GM23338 (cell line): Measurements from ENCODE around the gene CNTNAP4.

Experiments used
- CREB1 ChIP-seq: fragments of 250-450 bp; sonication (Bioruptor Pico); IDR thresholded peaks from 2 replicates; pipeline ENCODE4 v1.5.0; 2020; ENCODE audit warnings: low read depth, mild to moderate bottlenecking, moderate library complexity
- CTCF ChIP-seq, 2 experiments: fragments of 200-600 bp in 1 of 2; sonication (generic) in 1 of 2; conservative IDR thresholded peaks; 2 replicates each; pipeline versions ENCODE4 v1.5.1 to v1.6.1; 2016 to 2017; ENCODE audit warnings: antibody characterized with exemption in 2 of 2, low read depth in 2 of 2, mild to moderate bottlenecking in 2 of 2, moderate library complexity in 1 of 2
- ETS1 ChIP-seq: IDR thresholded peaks from 2 replicates; pipeline ENCODE4 v1.6.1; 2016; ENCODE audit warnings: antibody characterized with exemption
- EZH2 ChIP-seq: fragments of 200-600 bp; sonication (generic); IDR thresholded peaks from one replicate; pipeline ENCODE4 v1.8.0; 2017; ENCODE audit warnings: antibody characterized with exemption, mild to moderate bottlenecking, low read depth; ENCODE audit not compliant: unreplicated experiment
- EZH2phosphoT487 ChIP-seq: fragments of 200-600 bp; sonication (generic); IDR thresholded peaks from one replicate; pipeline ENCODE4 v1.8.1; 2018; ENCODE audit warnings: antibody characterized with exemption; ENCODE audit not compliant: unreplicated experiment
- JUNB ChIP-seq: IDR thresholded peaks from one replicate; pipeline ENCODE4 v1.6.1; 2016; ENCODE audit warnings: antibody characterized with exemption; ENCODE audit not compliant: unreplicated experiment
- NANOG ChIP-seq: IDR thresholded peaks from 2 replicates; pipeline ENCODE4 v1.6.1; 2016; ENCODE audit warnings: antibody characterized with exemption, borderline replicate concordance
- POLR2AphosphoS5 ChIP-seq: IDR thresholded peaks from 2 replicates; pipeline ENCODE4 v1.6.1; 2016; ENCODE audit warnings: antibody characterized with exemption, low read depth
- REST ChIP-seq: IDR thresholded peaks from one replicate; pipeline ENCODE4 v1.6.1; 2018; ENCODE audit warnings: antibody characterized with exemption; ENCODE audit not compliant: unreplicated experiment
- STAT1 ChIP-seq: IDR thresholded peaks from one replicate; pipeline ENCODE4 v1.6.1; 2016; ENCODE audit warnings: antibody characterized with exemption; ENCODE audit not compliant: unreplicated experiment
- ZNF114 ChIP-seq: fragments of 250-450 bp; sonication (Bioruptor Pico); IDR thresholded peaks from 2 replicates; pipeline ENCODE4 v1.5.0; 2020; ENCODE audit warnings: mild to moderate bottlenecking, moderate library complexity
- ZNF331 ChIP-seq: fragments of 250-450 bp; sonication (Bioruptor Pico); IDR thresholded peaks from 2 replicates; pipeline ENCODE4 v1.5.0; 2020; ENCODE audit warnings: low read depth, mild to moderate bottlenecking, moderate library complexity
- ZNF462 ChIP-seq: fragments of 250-450 bp; sonication (Bioruptor Pico); IDR thresholded peaks from 2 replicates; pipeline ENCODE4 v1.5.0; 2020; ENCODE audit warnings: mild to moderate bottlenecking, moderate library complexity

- TF ChIP-seq REST (no peak), CTCF (conservative IDR thresholded peaks at IDR 0.05; ENCODE audit: low read depth in 2 of 2) (no peak), CREB1 (CRISPR knock-in tag) (no peak), ZNF114 (no peak), EZH2 (no peak), NANOG (no peak), EZH2phosphoT487 (no peak), POLR2AphosphoS5 (no peak), ZNF331 (CRISPR knock-in tag) (no peak), JUNB (no peak), ETS1 (no peak), STAT1 (no peak), ZNF462 (CRISPR knock-in tag) (no peak)
These were observed 113.3 kb downstream of the CNTNAP4 start for GRCh38 chr16:76390476-76390875.
